ENCODE data around the gene HAND1. TPM values are rescaled to one million over a fixed set of nuclear protein-coding genes. Genes with fewer than 3 reads are reported as not detected.

HAND1 gene
- total RNA-seq, 1 donor from 2014 or later = not detected

DNA sequence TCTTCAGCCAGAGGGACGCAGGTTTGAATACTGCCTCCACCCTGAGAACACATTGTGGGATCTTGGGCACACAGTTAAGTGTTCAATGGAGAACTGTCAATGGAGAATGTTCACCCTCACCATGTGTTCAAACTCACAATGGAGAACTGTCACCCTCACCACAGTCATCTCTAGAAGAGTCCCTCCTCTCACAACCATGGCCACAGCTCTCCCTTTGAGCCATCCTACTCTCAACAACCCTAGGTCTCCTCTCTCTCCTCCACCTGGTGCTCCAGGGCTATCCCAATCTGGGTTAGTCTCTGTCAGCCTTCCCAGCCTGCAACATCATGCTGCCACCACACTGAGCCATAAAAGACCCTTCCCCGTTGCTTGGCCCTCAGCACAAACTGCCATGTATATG is 36.3 kb upstream of the HAND1 start:
- Histone ChIP-seq H3K4me1 (no peaks in the 10 kb centered on the region), H3K9me3 (no peaks in the 10 kb centered on the region), H3K27me3 (no peaks in the 10 kb centered on the region), H3K27ac (no peak overlapping the region), H3K36me3 (no peaks in the 10 kb centered on the region), H3K4me3 (no peak overlapping the region)
- intact Hi-C loops (cut with DNase I) = no loop called here
- DNase-seq (ENCODE audit: extremely low spot score in 2 of 2) = no peak
- no peak for TF ChIP-seq POLR2AphosphoS5 (IDR thresholded peaks at IDR 0.05; ENCODE audit: insufficient read depth in 1 of 2, low read depth in 1 of 2)
- no peak for TF ChIP-seq POLR2A (IDR thresholded peaks at IDR 0.05)
- TF ChIP-seq, protein P1, sequence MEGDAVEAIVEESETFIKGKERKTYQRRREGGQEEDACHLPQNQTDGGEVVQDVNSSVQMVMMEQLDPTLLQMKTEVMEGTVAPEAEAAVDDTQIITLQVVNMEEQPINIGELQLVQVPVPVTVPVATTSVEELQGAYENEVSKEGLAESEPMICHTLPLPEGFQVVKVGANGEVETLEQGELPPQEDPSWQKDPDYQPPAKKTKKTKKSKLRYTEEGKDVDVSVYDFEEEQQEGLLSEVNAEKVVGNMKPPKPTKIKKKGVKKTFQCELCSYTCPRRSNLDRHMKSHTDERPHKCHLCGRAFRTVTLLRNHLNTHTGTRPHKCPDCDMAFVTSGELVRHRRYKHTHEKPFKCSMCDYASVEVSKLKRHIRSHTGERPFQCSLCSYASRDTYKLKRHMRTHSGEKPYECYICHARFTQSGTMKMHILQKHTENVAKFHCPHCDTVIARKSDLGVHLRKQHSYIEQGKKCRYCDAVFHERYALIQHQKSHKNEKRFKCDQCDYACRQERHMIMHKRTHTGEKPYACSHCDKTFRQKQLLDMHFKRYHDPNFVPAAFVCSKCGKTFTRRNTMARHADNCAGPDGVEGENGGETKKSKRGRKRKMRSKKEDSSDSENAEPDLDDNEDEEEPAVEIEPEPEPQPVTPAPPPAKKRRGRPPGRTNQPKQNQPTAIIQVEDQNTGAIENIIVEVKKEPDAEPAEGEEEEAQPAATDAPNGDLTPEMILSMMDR (IDR thresholded peaks at IDR 0.05) = no peak

DNA sequence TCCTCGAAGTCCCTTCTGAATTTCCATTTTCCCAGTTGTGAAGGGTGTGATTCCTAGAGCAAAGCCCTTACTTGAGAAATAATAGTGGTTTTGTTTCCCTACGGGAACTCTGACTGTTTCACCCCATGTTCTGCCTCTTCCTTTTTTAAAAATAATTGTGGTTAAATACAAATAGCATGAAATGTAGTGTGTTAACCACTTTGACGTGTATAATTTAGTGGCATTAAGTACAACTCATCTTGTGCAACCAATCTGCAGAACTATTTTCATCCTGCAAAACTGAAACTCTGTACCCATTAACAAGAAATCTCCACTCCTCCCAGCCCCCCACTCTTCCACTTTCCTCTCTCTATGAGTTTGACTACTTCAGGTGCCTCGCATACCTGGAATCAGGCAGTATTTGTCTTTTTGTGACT is 35.6 kb upstream of the HAND1 start:
- H3K4me3 ChIP-seq = no peak overlapping the region
- no peaks in the 10 kb centered on the region for H3K4me1 ChIP-seq
- H3K27me3 ChIP-seq = no peaks in the 10 kb centered on the region
- DNase-seq (ENCODE audit: extremely low spot score in 2 of 2) = no peak
- H3K36me3 ChIP-seq = no peaks in the 10 kb centered on the region
- no peak for TF ChIP-seq POLR2A (IDR thresholded peaks at IDR 0.05)
- TF ChIP-seq, protein P1 (IDR thresholded peaks at IDR 0.05) = no peak
- no peak for TF ChIP-seq POLR2AphosphoS5 (IDR thresholded peaks at IDR 0.05; ENCODE audit: insufficient read depth in 1 of 2, low read depth in 1 of 2)
- H3K9me3 ChIP-seq = no peaks in the 10 kb centered on the region
- no peak overlapping the region for H3K27ac ChIP-seq
- intact Hi-C loops (cut with DNase I) = no loop called here

DNA sequence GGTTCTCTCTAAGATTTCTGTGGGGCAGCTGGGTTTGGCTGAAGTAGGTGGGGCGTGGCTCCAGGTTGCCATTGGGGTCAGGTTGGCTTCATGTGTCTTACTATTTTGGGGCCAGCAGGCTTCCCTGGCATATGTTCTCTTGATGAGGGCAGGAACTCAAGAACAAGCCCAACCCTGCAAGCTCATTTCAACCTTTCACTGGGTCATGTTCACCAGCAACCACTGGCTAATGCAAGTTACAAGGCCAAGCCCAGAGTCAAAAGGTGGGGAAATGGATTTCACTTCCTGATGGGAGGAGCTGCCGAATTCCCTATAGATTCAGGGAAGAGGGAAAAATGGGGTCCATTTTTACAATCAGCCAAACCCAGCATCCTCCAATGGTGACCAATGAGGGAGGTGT is 34.0 kb upstream of the HAND1 start:
- Histone ChIP-seq H3K36me3 (no peaks in the 10 kb centered on the region), H3K27ac (no peak overlapping the region), H3K9me3 (no peaks in the 10 kb centered on the region), H3K4me3 (no peak overlapping the region), H3K27me3 (no peaks in the 10 kb centered on the region), H3K4me1 (no peaks in the 10 kb centered on the region)
- DNase-seq (ENCODE audit: extremely low spot score in 2 of 2) = no peak
- intact Hi-C loops (cut with DNase I) = no loop called here
- TF ChIP-seq POLR2A (IDR thresholded peaks at IDR 0.05) (no peak), POLR2AphosphoS5 (IDR thresholded peaks at IDR 0.05; ENCODE audit: insufficient read depth in 1 of 2, low read depth in 1 of 2) (no peak)
- TF ChIP-seq, protein P1 (IDR thresholded peaks at IDR 0.05) = no peak

DNA sequence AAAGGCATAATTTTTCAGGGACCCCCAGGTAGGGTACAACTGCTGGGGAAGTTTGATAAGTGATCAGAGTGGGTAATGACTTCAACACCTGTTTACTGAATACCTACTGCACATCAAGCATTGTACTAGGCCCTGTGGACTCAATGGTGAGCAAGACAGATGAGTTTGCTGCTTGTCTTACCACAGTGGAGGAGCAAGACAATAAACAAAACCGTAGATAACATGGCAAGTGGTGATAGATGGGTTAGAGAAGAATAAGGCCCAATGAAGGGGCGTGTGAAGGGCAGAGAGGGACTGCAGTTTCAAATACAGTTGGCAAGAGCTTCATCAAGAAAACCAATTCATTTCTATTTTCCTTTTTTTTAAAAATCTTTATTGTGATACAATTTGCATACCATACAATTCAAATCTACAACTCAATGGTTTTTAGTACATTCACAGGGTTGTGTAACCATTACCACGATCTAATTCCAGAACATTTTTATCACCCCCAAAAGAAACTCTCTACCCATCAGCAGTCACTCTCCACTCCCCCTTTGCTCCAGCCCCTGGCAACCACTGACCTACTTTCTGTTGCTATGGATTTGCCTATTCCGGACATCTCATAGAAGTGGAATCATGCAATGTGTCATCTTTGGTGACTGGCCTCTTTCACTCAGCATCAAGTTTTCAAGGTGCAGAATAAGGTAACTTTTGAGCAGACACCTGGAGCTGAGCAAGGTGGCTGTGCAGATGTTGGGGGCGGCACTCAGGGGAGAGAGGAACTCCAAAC is 31.9 kb upstream of the HAND1 start:
- no peaks in the 10 kb centered on the region for H3K9me3 ChIP-seq
- intact Hi-C loops (cut with DNase I) = no loop called here
- no peaks in the 10 kb centered on the region for H3K36me3 ChIP-seq
- no peak overlapping the region for H3K27ac ChIP-seq
- H3K4me1 ChIP-seq = no peaks in the 10 kb centered on the region
- DNase-seq (ENCODE audit: extremely low spot score in 2 of 2) = no peak
- no peaks in the 10 kb centered on the region for H3K27me3 ChIP-seq
- no peak for TF ChIP-seq POLR2A (IDR thresholded peaks at IDR 0.05)
- TF ChIP-seq, protein P1 (IDR thresholded peaks at IDR 0.05) = no peak
- no peak for TF ChIP-seq POLR2AphosphoS5 (IDR thresholded peaks at IDR 0.05; ENCODE audit: insufficient read depth in 1 of 2, low read depth in 1 of 2)
- H3K4me3 ChIP-seq = no peak overlapping the region

DNA sequence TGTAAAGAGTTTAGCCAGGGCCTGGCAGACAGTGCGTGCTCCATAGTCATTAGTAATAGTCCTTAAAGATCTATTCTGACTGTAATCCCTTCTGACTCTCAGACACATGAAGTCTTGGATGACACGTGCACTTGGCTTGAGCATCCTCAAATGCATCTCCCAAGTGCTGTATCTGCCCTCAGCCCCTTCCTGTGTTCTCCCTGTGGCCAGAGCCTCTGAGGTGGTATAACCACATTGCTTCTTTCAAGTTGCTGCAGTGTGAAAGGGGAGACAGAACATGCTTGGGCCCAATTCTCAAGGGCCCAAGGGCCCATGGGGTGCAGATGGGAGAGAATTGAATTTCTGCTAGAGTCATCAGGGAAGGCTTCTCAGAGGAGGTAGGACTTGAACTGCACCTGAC is 30.1 kb upstream of the HAND1 start:
- no peak for DNase-seq (ENCODE audit: extremely low spot score in 2 of 2)
- intact Hi-C loops (cut with DNase I) = no loop called here
- TF ChIP-seq, protein P1 (IDR thresholded peaks at IDR 0.05) = no peak
- TF ChIP-seq POLR2A (IDR thresholded peaks at IDR 0.05) (no peak), POLR2AphosphoS5 (IDR thresholded peaks at IDR 0.05; ENCODE audit: insufficient read depth in 1 of 2, low read depth in 1 of 2) (no peak)
- H3K4me1 ChIP-seq = no peaks in the 10 kb centered on the region
- no peaks in the 10 kb centered on the region for H3K36me3 ChIP-seq
- H3K27me3 ChIP-seq = no peaks in the 10 kb centered on the region
- H3K27ac ChIP-seq = no peak overlapping the region
- no peaks in the 10 kb centered on the region for H3K9me3 ChIP-seq
- H3K4me3 ChIP-seq = no peak overlapping the region
